HG03064 (cell line): ENCODE data around the gene RNLS.

Experiments
- ATAC-seq: cut with Tn5 transposase; IDR thresholded peaks from one replicate; pipeline ENCODE4 v1.9.1; 2021; ENCODE audit warnings: low read depth; ENCODE audit not compliant: unreplicated experiment

Gene RNLS

GRCh38 chr10:88526501-88527105 lies 56.5 kb downstream of the RNLS start:
- ATAC-seq: no peak

- ATAC-seq: no peak
Observed at GRCh38 chr10:88525371-88526069, 57.6 kb downstream of the RNLS start.

GRCh38 chr10:88523739-88524400 lies 59.2 kb downstream of the RNLS start:
- ATAC-seq: no peak

- ATAC-seq: no peak
Observed at GRCh38 chr10:88522715-88523114, 60.4 kb downstream of the RNLS start.

- no peak for ATAC-seq
Observed at GRCh38 chr10:88521791-88522190, 61.3 kb downstream of the RNLS start.

- ATAC-seq: no peak
Observed at GRCh38 chr10:88515235-88515634, 67.9 kb downstream of the RNLS start.

GRCh38 chr10:88512599-88512998 lies 70.5 kb downstream of the RNLS start:
- no peak for ATAC-seq

GRCh38 chr10:88508796-88509195 lies 74.3 kb downstream of the RNLS start:
- no peak for ATAC-seq

GRCh38 chr10:88507826-88508453 lies 75.2 kb downstream of the RNLS start:
- no peak for ATAC-seq

- ATAC-seq: no peak
Observed at GRCh38 chr10:88507404-88507803, 75.7 kb downstream of the RNLS start.

GRCh38 chr10:88505680-88506215 lies 77.4 kb downstream of the RNLS start:
- ATAC-seq: no peak

GRCh38 chr10:88505265-88505664 lies 77.9 kb downstream of the RNLS start:
- no peak for ATAC-seq

GRCh38 chr10:88500656-88501055 lies 82.5 kb downstream of the RNLS start:
- ATAC-seq: no peak

- ATAC-seq: no peak
Observed at GRCh38 chr10:88499569-88500470, 83.3 kb downstream of the RNLS start.

GRCh38 chr10:88497913-88498312 lies 85.2 kb downstream of the RNLS start:
- no peak for ATAC-seq

GRCh38 chr10:88494537-88494936 lies 88.6 kb downstream of the RNLS start:
- ATAC-seq: no peak

- no peak for ATAC-seq
Observed at GRCh38 chr10:88493691-88494483, 89.2 kb downstream of the RNLS start.

- no peak for ATAC-seq
Observed at GRCh38 chr10:88491314-88491713, 91.8 kb downstream of the RNLS start.

GRCh38 chr10:88490231-88490980 lies 92.7 kb downstream of the RNLS start:
- no peak for ATAC-seq
